GM19099 (cell line): ENCODE data around the gene WDPCP.

ENCODE experiments used
- POLR2A ChIP-seq: IDR thresholded peaks from 3 replicates; pipeline ENCODE4 v1.6.1; 2011; ENCODE audit warnings: low read depth; ENCODE audit not compliant: insufficient read length; ENCODE audit errors: extremely low read depth

The WDPCP gene

GRCh38 chr2:63268946-63269345 is 319.3 kb downstream of the WDPCP start:
- no peak for TF ChIP-seq POLR2A

DNA sequence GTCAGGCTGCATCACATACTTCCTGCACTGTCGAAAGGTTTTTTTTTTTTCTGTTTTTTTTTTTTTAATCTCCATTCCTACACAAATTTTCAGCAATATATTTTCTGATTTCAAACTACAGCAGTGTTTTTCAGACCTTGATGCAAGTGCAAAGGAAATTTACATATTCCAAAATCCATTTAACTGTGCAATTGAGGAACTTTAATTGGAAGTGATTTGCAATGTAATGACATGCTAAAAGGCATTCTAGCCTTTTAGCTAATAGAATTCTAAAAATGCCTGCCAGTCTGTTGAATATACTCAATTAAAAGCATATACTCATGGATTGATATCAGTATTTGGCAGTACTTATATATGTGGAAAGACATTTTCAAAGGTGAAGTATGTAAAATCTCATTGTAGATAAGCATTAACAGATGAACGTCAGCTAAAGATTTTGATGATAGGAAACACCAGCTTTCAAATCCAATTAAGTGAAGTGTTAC is 327.1 kb downstream of the WDPCP start:
- no peak for TF ChIP-seq POLR2A

GRCh38 chr2:63257473-63257872 is 330.8 kb downstream of the WDPCP start:
- TF ChIP-seq POLR2A: no peak

- TF ChIP-seq POLR2A: no peak
Observed at GRCh38 chr2:63249161-63249560, 339.1 kb downstream of the WDPCP start.

DNA sequence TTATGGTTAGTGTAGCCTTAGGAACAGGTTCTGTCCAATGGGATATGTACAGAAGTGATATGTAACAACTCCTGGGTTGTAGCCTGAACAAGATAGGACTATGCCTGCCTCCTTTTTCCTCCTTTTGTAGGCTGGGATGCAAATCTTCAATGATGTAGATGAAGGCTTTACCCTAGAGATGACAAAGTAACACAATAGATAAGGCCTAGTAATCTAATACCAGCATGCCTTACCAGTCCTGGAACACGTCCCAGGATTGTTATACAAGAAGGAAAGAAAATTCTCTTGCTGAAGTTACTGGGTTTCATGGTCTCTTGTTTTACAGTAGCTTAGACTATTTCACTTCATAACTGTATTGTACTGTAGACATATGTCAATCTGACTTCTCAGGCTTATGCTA is 345.5 kb downstream of the WDPCP start:
- no peak for TF ChIP-seq POLR2A

DNA sequence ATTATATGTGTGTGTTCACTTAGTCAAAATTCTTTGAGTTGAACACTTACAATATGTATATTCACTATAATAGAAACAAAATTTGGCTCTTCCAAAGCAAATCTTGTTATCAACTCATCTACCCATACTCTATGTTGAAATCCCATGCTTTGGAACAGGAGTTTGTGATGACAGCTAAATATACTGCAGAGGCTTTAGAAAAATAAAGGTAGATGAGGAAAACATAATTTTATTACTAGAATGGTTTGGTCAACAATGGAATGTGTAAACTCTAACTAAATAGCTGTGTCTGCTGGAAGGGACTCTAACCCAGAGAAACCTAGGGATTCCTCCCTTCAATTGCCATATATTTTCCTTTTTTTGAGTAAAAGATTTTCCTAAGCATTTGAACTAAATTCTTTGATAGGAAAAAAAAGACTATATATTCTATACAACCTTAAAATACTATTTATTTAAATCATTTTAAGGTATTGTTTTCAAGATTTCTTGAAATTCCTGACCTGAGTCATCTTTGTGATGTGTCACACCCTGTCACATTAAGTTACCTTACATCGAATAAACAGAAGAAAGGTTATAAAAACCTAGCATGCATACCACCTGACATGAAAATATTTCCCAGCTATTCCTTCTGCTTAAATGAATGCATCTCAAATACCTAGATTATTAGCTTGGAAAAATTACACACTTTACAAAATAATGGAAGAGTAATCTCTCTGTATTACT is 362.2 kb downstream of the WDPCP start:
- TF ChIP-seq POLR2A: no peak

DNA sequence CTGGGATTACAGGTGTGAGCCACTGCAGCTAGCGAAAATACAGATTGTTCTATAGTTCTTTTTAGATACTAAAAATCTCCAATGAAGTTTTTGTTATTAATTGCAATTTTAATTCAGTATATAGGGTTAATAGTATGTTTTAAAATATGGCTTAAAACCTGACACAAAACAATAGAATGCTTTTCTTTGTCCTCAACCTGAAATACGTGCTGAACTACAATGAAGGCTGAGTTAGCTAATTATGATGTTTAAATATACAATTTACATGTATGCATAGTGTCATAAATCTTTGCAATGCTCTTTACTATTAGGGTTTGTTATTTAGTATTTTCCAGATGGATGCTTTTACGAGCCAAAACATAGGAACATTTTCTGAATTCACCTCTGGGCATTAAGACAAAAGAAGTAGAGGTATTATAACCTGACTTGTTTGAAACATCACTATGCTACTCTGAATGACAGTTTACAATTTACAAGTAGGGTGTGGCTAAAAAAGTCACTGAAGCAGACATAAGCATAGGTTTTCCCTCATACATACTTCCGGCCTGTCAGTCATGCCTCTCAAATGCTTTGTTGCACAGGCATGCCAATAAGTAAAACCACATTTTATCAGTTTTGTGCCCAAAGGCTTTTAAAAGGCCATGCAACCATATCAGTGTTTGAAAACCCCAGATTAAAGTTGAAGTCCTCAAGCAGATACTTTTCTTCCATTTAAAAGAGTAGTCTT is 369.3 kb downstream of the WDPCP start:
- no peak for TF ChIP-seq POLR2A

GRCh38 chr2:63195310-63195709 is 393.0 kb downstream of the WDPCP start:
- TF ChIP-seq POLR2A: no peak

GRCh38 chr2:63194175-63194574 is 394.1 kb downstream of the WDPCP start:
- no peak for TF ChIP-seq POLR2A

- TF ChIP-seq POLR2A: no peak
Observed at GRCh38 chr2:63192889-63193774, 395.1 kb downstream of the WDPCP start.

DNA sequence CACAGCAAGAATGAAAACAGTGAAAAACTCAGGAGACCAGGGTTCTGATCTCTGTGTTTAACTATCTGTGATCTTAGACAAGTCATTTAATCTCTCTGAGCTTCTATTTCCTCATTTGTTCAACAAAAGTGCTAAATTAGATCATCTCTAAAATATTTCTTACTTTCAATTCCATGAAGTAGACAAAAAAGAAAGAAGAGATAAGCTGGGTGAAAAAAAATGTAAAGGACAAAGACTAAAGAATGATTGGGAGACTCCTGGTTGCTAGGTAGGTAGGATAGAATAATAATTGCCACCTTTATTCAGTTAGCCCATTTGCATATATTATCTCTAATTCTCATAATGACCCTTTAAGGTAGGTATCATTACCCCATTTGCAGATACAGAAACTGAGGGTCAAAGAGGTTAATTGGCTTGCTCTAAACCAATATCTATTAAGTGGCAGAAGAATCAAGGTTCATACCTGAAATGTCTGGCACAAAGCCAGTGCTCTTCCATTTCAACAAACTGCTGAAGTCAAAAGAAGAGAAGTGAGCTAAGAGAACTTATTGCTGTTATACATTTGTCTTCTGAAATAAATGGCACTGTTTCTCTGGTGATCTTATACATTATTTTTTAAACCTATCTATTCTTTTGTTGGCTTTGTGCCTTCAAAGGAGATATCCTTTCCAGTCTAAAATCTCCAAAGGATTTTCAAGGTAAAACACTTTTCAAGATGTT is 395.9 kb downstream of the WDPCP start:
- no peak for TF ChIP-seq POLR2A

GRCh38 chr2:63189026-63189425 is 399.3 kb downstream of the WDPCP start:
- no peak for TF ChIP-seq POLR2A

- no peak for TF ChIP-seq POLR2A
Observed at GRCh38 chr2:63186331-63186730, 401.9 kb downstream of the WDPCP start.

DNA sequence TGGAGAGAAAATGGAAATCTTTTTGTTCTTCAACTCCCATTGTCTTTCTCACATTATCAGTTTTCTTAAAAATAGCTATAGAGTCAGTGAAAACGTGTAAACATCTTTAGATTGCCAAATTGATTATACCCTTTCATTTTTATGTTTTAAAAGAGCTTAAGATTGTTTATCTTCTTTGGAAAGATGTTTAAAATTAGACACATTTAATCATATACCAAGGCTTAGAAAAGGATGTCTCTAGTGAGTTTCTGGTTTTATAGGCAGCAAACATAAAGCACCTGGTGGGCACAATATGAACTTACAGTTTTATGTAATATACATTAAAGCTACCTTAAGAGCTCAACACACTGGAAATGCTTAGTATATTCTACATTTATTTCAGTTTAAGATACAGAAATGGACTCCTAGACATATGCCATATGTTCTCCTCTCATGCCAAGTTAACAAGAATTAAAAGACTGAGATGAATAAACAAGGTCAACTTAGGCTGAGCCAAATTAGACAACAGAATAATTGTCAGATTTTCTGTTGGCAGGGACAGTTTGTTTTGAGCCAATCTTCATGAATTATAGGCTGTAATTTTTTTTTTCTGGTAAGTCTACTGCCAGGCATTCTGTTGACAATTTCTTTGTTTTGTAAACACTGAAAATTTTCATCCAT is 425.0 kb downstream of the WDPCP start:
- TF ChIP-seq POLR2A: no peak
